ENCODE measurements around the gene PTP4A1. TPM values are rescaled to one million over a fixed set of nuclear protein-coding genes. Genes with fewer than 3 reads are reported as not detected.

PTP4A1 gene
- polyA plus RNA-seq, 1 of the 3 experiments (the other 2 are of a cell fraction), result 12.5 TPM

DNA sequence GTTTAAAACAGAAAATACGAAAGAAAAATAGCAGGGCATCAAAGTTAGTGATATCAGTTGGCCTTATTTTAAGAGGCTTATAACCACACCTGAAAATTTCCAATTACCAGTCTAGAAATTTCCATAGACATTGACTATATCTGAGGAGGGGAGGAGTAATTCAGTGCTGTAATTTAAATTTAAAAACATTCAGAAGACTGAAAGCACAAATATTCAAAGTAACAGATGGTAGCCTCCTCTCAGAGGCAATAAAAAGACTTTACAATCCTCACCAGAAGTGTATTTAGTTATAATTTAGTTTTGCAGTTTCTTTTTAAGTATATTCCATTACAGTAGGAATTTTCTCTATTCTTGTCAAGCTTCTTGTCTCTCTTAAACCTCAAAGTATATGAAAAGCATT, 18.4 kb upstream of the PTP4A1 start:
- no peak overlapping the region for H2AFZ ChIP-seq (ENCODE audit: low read depth)
- no peak for TF ChIP-seq ELF1 (IDR thresholded peaks at IDR 0.05)
- no peak for TF ChIP-seq MEF2A (IDR thresholded peaks at IDR 0.05; ENCODE audit: borderline replicate concordance, low read depth)
- TF ChIP-seq, protein P1, sequence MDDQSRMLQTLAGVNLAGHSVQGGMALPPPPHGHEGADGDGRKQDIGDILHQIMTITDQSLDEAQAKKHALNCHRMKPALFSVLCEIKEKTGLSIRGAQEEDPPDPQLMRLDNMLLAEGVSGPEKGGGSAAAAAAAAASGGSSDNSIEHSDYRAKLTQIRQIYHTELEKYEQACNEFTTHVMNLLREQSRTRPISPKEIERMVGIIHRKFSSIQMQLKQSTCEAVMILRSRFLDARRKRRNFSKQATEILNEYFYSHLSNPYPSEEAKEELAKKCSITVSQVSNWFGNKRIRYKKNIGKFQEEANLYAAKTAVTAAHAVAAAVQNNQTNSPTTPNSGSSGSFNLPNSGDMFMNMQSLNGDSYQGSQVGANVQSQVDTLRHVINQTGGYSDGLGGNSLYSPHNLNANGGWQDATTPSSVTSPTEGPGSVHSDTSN (IDR thresholded peaks at IDR 0.05), result no peak
- TF ChIP-seq, protein P2, sequence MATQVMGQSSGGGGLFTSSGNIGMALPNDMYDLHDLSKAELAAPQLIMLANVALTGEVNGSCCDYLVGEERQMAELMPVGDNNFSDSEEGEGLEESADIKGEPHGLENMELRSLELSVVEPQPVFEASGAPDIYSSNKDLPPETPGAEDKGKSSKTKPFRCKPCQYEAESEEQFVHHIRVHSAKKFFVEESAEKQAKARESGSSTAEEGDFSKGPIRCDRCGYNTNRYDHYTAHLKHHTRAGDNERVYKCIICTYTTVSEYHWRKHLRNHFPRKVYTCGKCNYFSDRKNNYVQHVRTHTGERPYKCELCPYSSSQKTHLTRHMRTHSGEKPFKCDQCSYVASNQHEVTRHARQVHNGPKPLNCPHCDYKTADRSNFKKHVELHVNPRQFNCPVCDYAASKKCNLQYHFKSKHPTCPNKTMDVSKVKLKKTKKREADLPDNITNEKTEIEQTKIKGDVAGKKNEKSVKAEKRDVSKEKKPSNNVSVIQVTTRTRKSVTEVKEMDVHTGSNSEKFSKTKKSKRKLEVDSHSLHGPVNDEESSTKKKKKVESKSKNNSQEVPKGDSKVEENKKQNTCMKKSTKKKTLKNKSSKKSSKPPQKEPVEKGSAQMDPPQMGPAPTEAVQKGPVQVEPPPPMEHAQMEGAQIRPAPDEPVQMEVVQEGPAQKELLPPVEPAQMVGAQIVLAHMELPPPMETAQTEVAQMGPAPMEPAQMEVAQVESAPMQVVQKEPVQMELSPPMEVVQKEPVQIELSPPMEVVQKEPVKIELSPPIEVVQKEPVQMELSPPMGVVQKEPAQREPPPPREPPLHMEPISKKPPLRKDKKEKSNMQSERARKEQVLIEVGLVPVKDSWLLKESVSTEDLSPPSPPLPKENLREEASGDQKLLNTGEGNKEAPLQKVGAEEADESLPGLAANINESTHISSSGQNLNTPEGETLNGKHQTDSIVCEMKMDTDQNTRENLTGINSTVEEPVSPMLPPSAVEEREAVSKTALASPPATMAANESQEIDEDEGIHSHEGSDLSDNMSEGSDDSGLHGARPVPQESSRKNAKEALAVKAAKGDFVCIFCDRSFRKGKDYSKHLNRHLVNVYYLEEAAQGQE (IDR thresholded peaks at IDR 0.05; ENCODE audit: low read depth, low read length), result no peak
- TF ChIP-seq TCF12 (IDR thresholded peaks at IDR 0.05), result no peak
- TF ChIP-seq TAF1 (IDR thresholded peaks at IDR 0.05; ENCODE audit: borderline replicate concordance, low read depth, low read length), result no peak
- TF ChIP-seq EP300 (IDR thresholded peaks at IDR 0.05; ENCODE audit: borderline replicate concordance in 1 of 2, low read depth in 1 of 2, low read length in 1 of 2), result no peak
- TF ChIP-seq RCOR1 (IDR thresholded peaks at IDR 0.05; ENCODE audit: low read length), result no peak
- TF ChIP-seq, protein P3, sequence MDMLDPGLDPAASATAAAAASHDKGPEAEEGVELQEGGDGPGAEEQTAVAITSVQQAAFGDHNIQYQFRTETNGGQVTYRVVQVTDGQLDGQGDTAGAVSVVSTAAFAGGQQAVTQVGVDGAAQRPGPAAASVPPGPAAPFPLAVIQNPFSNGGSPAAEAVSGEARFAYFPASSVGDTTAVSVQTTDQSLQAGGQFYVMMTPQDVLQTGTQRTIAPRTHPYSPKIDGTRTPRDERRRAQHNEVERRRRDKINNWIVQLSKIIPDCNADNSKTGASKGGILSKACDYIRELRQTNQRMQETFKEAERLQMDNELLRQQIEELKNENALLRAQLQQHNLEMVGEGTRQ (IDR thresholded peaks at IDR 0.05; ENCODE audit: borderline replicate concordance, low read depth, low read length), result no peak
- no peak for TF ChIP-seq RFX5 (IDR thresholded peaks at IDR 0.05; ENCODE audit: low read length)
- TF ChIP-seq JUND (IDR thresholded peaks at IDR 0.05), result no peak
- no peaks in the 10 kb centered on the region for H3K9me3 ChIP-seq
- H3K9ac ChIP-seq, result no peak overlapping the region
- H3K4me3 ChIP-seq (ENCODE audit: low read depth in 2 of 2, low read length in 1 of 2), result no peak overlapping the region
- no peak overlapping the region for H3K4me2 ChIP-seq
- POLR2A ChIA-PET, result no interaction called here
- 69% methylated on average over 1 of the region's 1 CpG for WGBS (ENCODE audit: low lambda C conversion rate)
- no peaks in the 10 kb centered on the region for H3K9me2 ChIP-seq
- no peaks in the 10 kb centered on the region for H3K79me2 ChIP-seq (ENCODE audit: insufficient read depth)
- no peaks in the 10 kb centered on the region for H3K27me3 ChIP-seq (ENCODE audit: insufficient read depth)
- no peaks in the 10 kb centered on the region for H3F3A ChIP-seq (replicated peaks; ENCODE audit: insufficient read depth)
- no peaks in the 10 kb centered on the region for H3K36me3 ChIP-seq (replicated peaks in 1 of 2; ENCODE audit: control insufficient read depth in 1 of 2, insufficient read depth in 2 of 2, low read length in 1 of 2)
- DNase-seq, result no peak
- no peaks in the 10 kb centered on the region for H4K20me1 ChIP-seq (ENCODE audit: insufficient read depth)
- CTCF ChIA-PET, result no interaction called here
- H3K27ac ChIP-seq (ENCODE audit: low read depth in 2 of 2, low read length in 1 of 2), result no peak overlapping the region
- H3K4me1 ChIP-seq (ENCODE audit: control insufficient read depth in 1 of 2, insufficient read depth in 2 of 2, low read depth in 1 of 2, low read length in 1 of 2), result no peaks in the 10 kb centered on the region

DNA sequence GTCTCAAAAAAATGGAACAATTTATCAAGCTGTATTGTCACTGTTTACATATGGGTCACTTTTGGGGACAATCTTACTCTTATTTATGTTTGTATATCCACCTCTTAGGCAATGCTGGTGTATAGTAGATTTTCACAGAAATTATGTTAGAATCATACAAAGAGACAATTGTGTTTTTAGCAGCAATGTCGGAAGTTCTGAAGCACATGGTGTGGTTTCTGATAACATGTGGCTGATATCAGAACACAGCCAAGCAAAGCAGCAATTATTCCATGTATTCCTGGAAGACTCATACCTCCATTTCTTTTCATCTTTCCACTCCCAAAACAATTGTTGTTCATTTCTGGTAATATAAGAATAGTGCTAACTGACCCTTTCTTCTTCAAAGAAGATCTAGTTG, 17.5 kb upstream of the PTP4A1 start:
- H3F3A ChIP-seq (replicated peaks; ENCODE audit: insufficient read depth), result no peaks in the 10 kb centered on the region
- no peak for DNase-seq
- no peaks in the 10 kb centered on the region for H3K9me3 ChIP-seq
- H3K4me1 ChIP-seq (ENCODE audit: control insufficient read depth in 1 of 2, insufficient read depth in 2 of 2, low read depth in 1 of 2, low read length in 1 of 2), result no peaks in the 10 kb centered on the region
- 86% methylated on average over 1 of the region's 1 CpG for WGBS (ENCODE audit: low lambda C conversion rate)
- ChIA-PET POLR2A (no interaction called here), CTCF (no interaction called here)
- H3K79me2 ChIP-seq (ENCODE audit: insufficient read depth), result no peaks in the 10 kb centered on the region
- H4K20me1 ChIP-seq (ENCODE audit: insufficient read depth), result no peaks in the 10 kb centered on the region
- H3K4me2 ChIP-seq, result no peak overlapping the region
- no peaks in the 10 kb centered on the region for H3K9me2 ChIP-seq
- H2AFZ ChIP-seq (ENCODE audit: low read depth), result no peak overlapping the region
- H3K27me3 ChIP-seq (ENCODE audit: insufficient read depth), result no peaks in the 10 kb centered on the region
- no peaks in the 10 kb centered on the region for H3K36me3 ChIP-seq (replicated peaks in 1 of 2; ENCODE audit: control insufficient read depth in 1 of 2, insufficient read depth in 2 of 2, low read length in 1 of 2)
- no peak overlapping the region for H3K4me3 ChIP-seq (ENCODE audit: low read depth in 2 of 2, low read length in 1 of 2)
- H3K27ac ChIP-seq (ENCODE audit: low read depth in 2 of 2, low read length in 1 of 2), result no peak overlapping the region
- no peak overlapping the region for H3K9ac ChIP-seq
- TF ChIP-seq, protein P4, sequence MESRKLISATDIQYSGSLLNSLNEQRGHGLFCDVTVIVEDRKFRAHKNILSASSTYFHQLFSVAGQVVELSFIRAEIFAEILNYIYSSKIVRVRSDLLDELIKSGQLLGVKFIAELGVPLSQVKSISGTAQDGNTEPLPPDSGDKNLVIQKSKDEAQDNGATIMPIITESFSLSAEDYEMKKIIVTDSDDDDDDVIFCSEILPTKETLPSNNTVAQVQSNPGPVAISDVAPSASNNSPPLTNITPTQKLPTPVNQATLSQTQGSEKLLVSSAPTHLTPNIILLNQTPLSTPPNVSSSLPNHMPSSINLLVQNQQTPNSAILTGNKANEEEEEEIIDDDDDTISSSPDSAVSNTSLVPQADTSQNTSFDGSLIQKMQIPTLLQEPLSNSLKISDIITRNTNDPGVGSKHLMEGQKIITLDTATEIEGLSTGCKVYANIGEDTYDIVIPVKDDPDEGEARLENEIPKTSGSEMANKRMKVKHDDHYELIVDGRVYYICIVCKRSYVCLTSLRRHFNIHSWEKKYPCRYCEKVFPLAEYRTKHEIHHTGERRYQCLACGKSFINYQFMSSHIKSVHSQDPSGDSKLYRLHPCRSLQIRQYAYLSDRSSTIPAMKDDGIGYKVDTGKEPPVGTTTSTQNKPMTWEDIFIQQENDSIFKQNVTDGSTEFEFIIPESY (IDR thresholded peaks at IDR 0.05; ENCODE audit: borderline replicate concordance, low read depth), result no peak
- TF ChIP-seq GATA2 (CRISPR knock-in tag; IDR thresholded peaks at IDR 0.05), result no peak
- TF ChIP-seq NRF1 (IDR thresholded peaks at IDR 0.05; ENCODE audit: low read depth, low read length), result no peak
- TF ChIP-seq SIN3A (IDR thresholded peaks at IDR 0.05; ENCODE audit: borderline replicate concordance, low read depth, low read length), result no peak
- no peak for TF ChIP-seq JUND (IDR thresholded peaks at IDR 0.05)
- no peak for TF ChIP-seq TCF12 (IDR thresholded peaks at IDR 0.05)
- no peak for TF ChIP-seq RAD21 (IDR thresholded peaks at IDR 0.05; ENCODE audit: low read length)
- no peak for TF ChIP-seq MEF2A (IDR thresholded peaks at IDR 0.05; ENCODE audit: borderline replicate concordance, low read depth)
- TF ChIP-seq MXI1 (IDR thresholded peaks at IDR 0.05; ENCODE audit: low read depth, low read length), result no peak
- TF ChIP-seq, protein P5, sequence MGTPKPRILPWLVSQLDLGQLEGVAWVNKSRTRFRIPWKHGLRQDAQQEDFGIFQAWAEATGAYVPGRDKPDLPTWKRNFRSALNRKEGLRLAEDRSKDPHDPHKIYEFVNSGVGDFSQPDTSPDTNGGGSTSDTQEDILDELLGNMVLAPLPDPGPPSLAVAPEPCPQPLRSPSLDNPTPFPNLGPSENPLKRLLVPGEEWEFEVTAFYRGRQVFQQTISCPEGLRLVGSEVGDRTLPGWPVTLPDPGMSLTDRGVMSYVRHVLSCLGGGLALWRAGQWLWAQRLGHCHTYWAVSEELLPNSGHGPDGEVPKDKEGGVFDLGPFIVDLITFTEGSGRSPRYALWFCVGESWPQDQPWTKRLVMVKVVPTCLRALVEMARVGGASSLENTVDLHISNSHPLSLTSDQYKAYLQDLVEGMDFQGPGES (IDR thresholded peaks at IDR 0.05; ENCODE audit: low read depth, low read length), result no peak
- TF ChIP-seq RFX5 (IDR thresholded peaks at IDR 0.05; ENCODE audit: low read length), result no peak
- no peak for TF ChIP-seq EP300 (IDR thresholded peaks at IDR 0.05; ENCODE audit: borderline replicate concordance in 1 of 2, low read depth in 1 of 2, low read length in 1 of 2)
- TF ChIP-seq TAF1 (IDR thresholded peaks at IDR 0.05; ENCODE audit: borderline replicate concordance, low read depth, low read length), result no peak
- TF ChIP-seq NFIC (IDR thresholded peaks at IDR 0.05; ENCODE audit: borderline replicate concordance), result no peak
- TF ChIP-seq SMC3 (IDR thresholded peaks at IDR 0.05; ENCODE audit: low read depth, low read length), result no peak

Data from SK-N-SH (cell line).